GM12875 (cell line): Measurements from ENCODE around the gene CNTNAP2.
A peak's percentile ranks its signal among the peaks of the same experiment; 100 is the strongest.

Experiments
- H3K4me3 ChIP-seq: one replicate; pipeline ENCODE4 v1.5.1; 2011; ENCODE audit warnings: low read depth, low read length, control low read depth
- CTCF ChIP-seq: IDR thresholded peaks from 2 replicates; pipeline ENCODE4 v1.5.1; 2011; ENCODE audit warnings: low read depth, mild to moderate bottlenecking, control low read depth, inconsistent platforms, low read length, moderate library complexity, borderline replicate concordance; ENCODE audit not compliant: insufficient read depth

Gene CNTNAP2

DNA sequence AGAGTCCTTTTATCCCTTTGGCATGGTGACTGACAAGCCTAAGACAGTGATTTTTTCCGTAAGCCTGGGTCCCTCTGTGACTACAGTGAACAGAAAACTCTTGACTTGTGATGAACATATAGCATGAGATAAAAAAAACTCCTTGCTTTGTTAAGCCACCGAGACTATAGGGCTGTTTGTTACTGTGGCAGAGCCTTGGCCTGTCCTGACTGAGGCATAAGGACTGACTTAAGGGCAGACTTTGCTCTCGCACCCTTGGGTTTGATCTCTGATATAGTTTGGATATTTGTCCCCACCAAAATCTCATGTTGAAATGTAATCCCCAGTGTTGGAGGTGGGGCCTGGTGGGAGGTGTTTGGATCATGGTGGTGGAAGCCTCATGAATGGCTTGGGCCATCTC is 2157.5 kb downstream of the CNTNAP2 start:
- no peak for TF ChIP-seq CTCF
- no peak overlapping the region for H3K4me3 ChIP-seq

DNA sequence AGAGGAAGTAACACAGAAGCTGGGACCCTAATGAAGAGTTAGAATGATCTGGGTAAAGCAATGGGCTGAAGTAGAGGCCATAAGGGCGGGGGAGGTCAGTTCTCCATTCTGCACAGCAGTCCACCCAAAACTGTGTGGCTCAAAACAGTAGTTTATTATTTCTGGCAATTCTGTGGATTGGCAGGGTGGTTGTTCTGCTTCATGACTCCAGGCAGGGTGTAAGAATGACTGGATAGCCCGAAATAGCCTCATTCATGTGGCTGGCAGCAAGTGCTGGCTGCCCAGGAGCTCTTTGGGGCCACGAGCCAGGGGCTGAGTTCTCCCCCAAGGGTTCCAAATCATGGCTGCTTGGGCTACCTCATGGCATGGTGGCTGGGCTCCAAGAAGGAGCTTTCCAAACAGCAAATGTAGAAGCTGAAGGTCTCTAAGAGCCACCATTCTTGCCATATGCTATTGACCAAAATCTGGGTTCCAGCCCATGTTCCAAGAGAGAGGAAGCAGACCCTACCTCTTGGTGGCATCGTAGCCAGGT is 2158.8 kb downstream of the CNTNAP2 start:
- no peak for TF ChIP-seq CTCF

DNA sequence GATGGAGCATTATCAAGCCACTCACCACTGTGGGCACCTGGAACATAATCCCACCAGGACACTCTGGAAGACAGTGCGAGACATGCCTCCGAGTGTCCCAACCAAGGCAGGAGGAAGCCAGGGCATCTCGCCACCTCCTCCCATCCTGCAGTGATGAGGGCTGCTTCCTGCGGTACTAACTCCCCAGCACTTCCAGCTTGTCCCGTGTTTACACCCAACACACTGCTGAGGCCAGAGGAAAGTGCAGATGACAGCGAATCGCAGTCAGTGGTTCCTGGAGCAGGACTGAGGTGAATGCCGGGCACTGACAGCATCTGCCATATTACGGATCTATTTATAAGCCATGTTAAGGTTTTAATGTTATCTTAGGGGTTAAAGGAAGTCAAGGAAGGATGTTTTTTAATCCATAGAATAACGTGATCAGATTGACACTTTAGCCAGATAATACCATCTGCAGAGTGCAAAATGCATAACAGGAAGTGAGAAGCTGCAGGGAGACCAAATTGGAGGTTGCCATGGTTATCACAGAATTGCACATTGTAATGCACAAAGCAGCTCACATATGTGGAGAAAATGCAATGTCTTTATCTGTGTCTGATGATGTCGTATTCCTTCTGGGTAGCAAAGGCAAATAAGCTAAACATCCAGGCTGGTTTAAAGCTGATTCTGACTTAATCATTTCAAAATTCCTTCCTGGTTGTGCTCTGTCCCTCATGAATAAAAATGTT is 2159.9 kb downstream of the CNTNAP2 start:
- no peak overlapping the region for H3K4me3 ChIP-seq
- no peak for TF ChIP-seq CTCF

More for the DNA sequence above, 2158.8 kb downstream of the CNTNAP2 start:
- H3K4me3 ChIP-seq: no peak overlapping the region

DNA sequence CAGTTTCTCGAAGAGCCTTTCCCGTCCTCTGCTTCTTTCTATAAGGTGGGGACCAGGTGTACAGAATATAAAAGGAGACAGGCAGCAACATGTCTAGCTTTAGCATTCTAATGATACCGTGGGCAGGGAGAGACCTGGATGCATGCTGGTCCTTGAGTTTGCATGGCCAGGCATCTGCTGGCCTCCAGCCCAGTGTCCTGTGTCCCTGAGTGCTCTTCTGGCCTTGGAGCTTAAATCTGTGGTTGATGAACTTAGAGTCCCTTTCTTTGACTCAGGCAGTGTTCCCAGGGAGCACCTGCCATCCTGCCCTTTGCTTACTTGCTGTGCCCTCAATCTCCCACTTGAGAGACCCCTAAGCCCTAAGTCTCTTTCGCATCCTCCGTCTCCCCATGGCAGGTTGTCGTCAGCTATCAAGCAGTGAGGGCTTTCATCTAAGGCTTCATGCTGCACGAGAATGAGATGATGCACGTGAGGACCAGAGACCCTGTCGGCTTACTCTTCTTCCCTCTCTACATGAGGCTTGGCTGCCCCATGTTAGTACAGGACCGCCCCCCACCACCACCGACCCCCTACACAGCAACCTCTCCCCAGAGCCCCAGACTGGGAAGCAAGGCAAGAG is 2160.6 kb downstream of the CNTNAP2 start:
- no peak for TF ChIP-seq CTCF
- H3K4me3 ChIP-seq: no peak overlapping the region

DNA sequence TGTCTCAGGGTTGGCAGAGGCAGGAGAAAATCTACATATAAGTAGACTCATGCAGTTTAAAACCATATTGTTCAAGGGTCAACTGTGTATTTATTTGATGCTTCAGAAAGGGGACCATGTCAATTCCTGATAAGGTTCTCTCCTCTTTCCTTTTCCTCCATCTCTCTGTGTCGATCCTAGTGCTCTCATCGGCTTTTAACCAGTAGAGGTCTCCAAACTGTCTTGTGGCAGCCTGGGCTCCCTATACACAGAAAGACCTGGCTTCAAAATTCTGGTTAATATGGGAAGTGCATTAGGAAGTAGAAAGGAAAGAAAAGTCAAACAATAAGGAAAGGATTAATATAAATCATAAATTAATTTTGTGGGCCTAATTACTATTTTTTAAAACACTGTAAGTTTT is 2169.5 kb downstream of the CNTNAP2 start:
- H3K4me3 ChIP-seq: no peak overlapping the region
- TF ChIP-seq CTCF: peak; percentile 33; the same call in 1 of the 2 replicates

- no peak for TF ChIP-seq CTCF
- no peak overlapping the region for H3K4me3 ChIP-seq
These were observed 2170.9 kb downstream of the CNTNAP2 start for GRCh38 chr7:148287538-148287937.
